ENCODE data around the gene CMIP. TPM values are rescaled to one million over a fixed set of nuclear protein-coding genes. Genes with fewer than 3 reads are reported as not detected.

CMIP gene
- total RNA-seq, 4 donors from 2014 or later = 17.1 to 60.5 (median 39.7) TPM

DNA sequence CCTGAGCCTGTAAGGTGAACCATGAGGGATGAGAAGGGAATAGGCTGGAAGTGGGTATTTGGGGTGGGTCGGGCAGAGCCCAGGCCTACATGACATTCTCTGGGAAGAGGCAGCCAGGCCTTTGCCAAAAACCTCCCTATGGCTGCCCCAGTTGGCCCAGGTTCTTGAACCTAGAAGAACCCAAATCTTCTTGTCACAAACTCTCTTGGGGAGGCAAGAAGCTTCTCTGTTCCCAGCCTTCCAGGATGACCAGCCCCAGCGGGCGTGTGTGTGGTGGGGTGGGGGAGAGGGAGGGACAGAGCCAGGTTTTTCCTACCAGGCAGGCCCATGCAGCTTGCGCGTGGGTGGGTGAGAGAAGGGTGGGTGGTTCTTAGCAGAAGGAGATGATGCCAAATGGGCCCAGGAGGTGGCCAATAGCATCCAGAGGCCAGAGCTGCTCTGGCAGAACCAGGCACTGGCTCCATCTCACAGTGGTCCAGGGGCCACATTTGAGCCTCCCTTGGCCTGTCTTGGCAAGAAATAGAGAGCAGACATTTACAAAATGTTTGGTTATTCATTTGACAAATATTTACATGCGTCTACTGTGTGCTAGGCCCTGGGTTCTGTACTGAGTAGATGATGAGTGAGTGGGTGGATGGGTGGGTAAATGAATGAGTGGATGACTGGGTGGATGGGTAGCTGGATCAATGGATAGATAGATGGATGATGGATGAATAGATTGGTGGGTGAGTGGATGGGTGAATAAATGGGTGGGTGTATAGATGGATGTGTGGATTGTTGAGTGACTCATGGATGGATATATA is 290.2 kb downstream of the CMIP start:
- WGBS, 2 donors = 89 to 92% methylated on average over 1 to 3 of the region's 6 CpGs
- no peaks in the 10 kb centered on the region for H3K27me3 ChIP-seq
- TF ChIP-seq, protein P1, sequence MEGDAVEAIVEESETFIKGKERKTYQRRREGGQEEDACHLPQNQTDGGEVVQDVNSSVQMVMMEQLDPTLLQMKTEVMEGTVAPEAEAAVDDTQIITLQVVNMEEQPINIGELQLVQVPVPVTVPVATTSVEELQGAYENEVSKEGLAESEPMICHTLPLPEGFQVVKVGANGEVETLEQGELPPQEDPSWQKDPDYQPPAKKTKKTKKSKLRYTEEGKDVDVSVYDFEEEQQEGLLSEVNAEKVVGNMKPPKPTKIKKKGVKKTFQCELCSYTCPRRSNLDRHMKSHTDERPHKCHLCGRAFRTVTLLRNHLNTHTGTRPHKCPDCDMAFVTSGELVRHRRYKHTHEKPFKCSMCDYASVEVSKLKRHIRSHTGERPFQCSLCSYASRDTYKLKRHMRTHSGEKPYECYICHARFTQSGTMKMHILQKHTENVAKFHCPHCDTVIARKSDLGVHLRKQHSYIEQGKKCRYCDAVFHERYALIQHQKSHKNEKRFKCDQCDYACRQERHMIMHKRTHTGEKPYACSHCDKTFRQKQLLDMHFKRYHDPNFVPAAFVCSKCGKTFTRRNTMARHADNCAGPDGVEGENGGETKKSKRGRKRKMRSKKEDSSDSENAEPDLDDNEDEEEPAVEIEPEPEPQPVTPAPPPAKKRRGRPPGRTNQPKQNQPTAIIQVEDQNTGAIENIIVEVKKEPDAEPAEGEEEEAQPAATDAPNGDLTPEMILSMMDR (IDR thresholded peaks at IDR 0.05) = no peak
- TF ChIP-seq POLR2A (IDR thresholded peaks at IDR 0.05) = no peak
- H3K4me1 ChIP-seq = peaks cover 16 to 28% (median 21%) of the 10 kb centered on the region in 3 donors
- intact Hi-C loops (cut with DNase I) = loop anchor here (10.0 kb wide), 3 partner anchors 370 to 730 kb away; partner anchors contain the start of genes CENPN and CMC2
- DNase-seq = no peak
- no peaks in the 10 kb centered on the region for H3K36me3 ChIP-seq
- no peaks in the 10 kb centered on the region for H3K9me3 ChIP-seq
- H3K4me3 ChIP-seq = no peak overlapping the region
- no peak overlapping the region for H3K27ac ChIP-seq

DNA sequence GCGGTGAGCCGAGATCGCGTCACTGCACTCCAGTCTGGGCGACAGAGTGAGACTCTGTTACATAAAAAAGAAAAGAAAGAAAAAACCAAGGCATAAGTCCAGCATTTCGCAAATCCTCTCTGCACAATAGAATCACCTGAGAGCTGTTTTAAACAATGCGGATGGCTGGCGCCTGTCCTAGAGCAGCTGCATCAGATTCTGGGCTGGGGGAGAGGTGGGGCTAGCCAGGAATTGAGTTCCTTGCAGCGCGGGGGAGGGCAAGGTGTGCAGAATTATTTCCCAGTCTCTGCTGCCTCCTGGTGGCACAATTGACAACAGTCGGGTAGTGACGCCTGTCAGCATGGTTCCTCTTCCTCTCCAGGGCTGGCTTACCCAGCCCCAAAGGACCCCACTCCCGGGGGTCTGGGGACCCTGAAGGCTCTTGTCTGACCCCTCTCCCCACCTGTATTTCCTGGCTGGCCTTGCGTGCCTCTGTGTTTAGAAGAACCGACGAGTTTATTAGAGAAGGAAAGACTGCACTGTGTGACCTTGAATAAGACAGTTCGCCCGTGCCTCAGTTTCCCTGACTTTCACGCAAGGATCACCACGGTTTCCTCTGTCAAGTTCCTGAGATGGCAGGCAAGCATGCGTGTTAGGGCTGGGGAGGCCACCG is 293.4 kb downstream of the CMIP start:
- Histone ChIP-seq H3K36me3 (no peaks in the 10 kb centered on the region), H3K27ac (peak overlapping the region; percentile 26 to 70 (median 68)), H3K4me3 (peak overlapping the region in 3 of 4 donors; percentile 15 to 51 (median 29)), H3K9me3 (no peaks in the 10 kb centered on the region), H3K27me3 (no peaks in the 10 kb centered on the region), H3K4me1 (peaks cover 6 to 13% (median 8%) of the 10 kb centered on the region in 3 donors)
- peak; percentile 25 for DNase-seq
- 2 to 14% methylated on average over 13 to 18 of the region's 22 CpGs for WGBS, 2 donors
- intact Hi-C loops (cut with DNase I) = loop anchor here (10.0 kb wide), 3 partner anchors 373 to 733 kb away; partner anchors contain the start of genes CENPN and CMC2
- TF ChIP-seq POLR2A (IDR thresholded peaks at IDR 0.05) = no peak
- TF ChIP-seq, protein P1 (IDR thresholded peaks at IDR 0.05) = peak; percentile 83 to 96 (median 94)

DNA sequence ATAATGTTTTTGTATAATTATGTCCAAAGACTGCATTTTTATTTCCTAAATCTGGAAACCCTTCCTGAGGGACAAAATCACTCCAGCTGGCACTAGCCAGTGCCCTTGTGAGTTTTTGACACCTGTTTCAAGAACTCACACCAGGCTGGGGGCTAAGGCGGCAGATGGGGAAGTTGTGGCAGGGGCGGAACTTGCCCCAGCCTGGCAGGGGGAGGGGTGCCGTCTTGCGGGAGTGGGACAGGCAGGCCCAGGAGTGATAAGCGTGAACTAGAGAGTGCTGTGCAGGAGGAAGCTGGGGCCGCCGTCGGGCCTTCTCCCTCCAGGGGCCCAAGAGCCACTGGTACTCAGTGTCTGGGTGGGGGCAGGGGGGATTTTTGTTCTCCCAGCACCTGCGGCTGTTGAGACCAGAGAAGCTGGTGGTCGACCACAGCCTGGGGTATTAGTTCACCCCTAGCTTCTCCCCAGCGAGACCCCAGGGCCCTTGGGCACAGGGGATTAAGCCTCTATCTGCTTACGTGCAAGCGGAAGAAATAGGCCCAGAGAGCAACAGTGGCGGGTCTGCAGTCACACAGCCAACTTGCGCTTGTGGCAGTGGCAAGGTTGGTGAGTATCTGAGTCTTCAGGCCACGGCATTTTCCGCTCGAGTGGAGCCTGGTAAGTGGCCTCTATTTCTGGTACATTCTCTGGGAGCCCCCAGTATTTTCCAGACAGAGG is 294.3 kb downstream of the CMIP start:
- DNase-seq = peak; percentile 74
- TF ChIP-seq, protein P1 (IDR thresholded peaks at IDR 0.05) = no peak
- TF ChIP-seq POLR2A (IDR thresholded peaks at IDR 0.05) = no peak
- intact Hi-C loops (cut with DNase I) = loop anchor here (10.0 kb wide), 3 partner anchors 374 to 734 kb away; partner anchors contain the start of genes CENPN and CMC2
- Histone ChIP-seq H3K27me3 (no peaks in the 10 kb centered on the region), H3K27ac (peak overlapping the region in 1 of 4 donors; percentile 57), H3K4me1 (peaks cover 6 to 13% (median 8%) of the 10 kb centered on the region in 3 donors), H3K36me3 (no peaks in the 10 kb centered on the region), H3K9me3 (no peaks in the 10 kb centered on the region), H3K4me3 (no peak overlapping the region)
- 65 to 76% methylated on average over 5 to 18 of the region's 18 CpGs for WGBS, 2 donors

DNA sequence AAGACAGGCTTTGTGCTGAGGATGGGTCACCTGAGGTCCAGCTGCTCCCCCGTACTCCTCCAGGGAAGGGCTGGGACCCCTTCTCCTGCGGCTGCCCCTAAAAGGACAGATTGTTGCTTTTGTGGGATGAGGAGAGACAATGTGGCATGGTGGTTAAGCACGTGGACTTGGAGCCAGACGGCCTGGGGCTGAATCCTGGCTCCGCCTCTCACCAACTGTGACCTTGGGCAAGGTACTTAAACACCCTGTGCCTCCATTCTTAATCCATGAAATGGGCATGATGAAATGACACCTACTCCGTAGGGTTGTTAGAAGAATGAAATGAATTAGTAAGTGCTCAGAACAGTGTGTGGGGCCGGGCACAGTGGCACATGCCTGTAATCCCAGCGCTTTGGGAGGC is 294.9 kb downstream of the CMIP start:
- H3K4me3 ChIP-seq = no peak overlapping the region
- H3K36me3 ChIP-seq = no peaks in the 10 kb centered on the region
- H3K9me3 ChIP-seq = no peaks in the 10 kb centered on the region
- TF ChIP-seq, protein P1 (IDR thresholded peaks at IDR 0.05) = no peak
- no peak for TF ChIP-seq POLR2A (IDR thresholded peaks at IDR 0.05)
- WGBS, 2 donors = 82 to 84% methylated on average over 6 of the region's 8 CpGs
- intact Hi-C loops (cut with DNase I) = loop anchor here (10.0 kb wide), 3 partner anchors 375 to 735 kb away; partner anchors contain the start of genes CENPN and CMC2
- peak overlapping the region in 1 of 4 donors; percentile 57 for H3K27ac ChIP-seq
- H3K27me3 ChIP-seq = no peaks in the 10 kb centered on the region
- DNase-seq = no peak
- H3K4me1 ChIP-seq = peaks cover 6 to 13% (median 8%) of the 10 kb centered on the region in 3 donors

All from esophagus squamous epithelium (tissue), 5 donors.